ENCODE data around the gene PDIA5.

The PDIA5 gene

GRCh38 chr3:123039178-123039577, 27.6 kb upstream of the PDIA5 start:
- no peak for DNase-seq (ENCODE audit: low read depth, low spot score)
- no peak overlapping the region for H3K27ac ChIP-seq

GRCh38 chr3:123042413-123042812, 24.4 kb upstream of the PDIA5 start:
- no peak overlapping the region for H3K27ac ChIP-seq
- DNase-seq (ENCODE audit: low read depth, low spot score) = no peak

GRCh38 chr3:123044981-123045763, 21.7 kb upstream of the PDIA5 start:
- no peak overlapping the region for H3K27ac ChIP-seq
- no peak for DNase-seq (ENCODE audit: low read depth, low spot score)

- H3K27ac ChIP-seq = no peak overlapping the region
- DNase-seq (ENCODE audit: low read depth, low spot score) = no peak
Observed at GRCh38 chr3:123046262-123047061, 20.4 kb upstream of the PDIA5 start.

GRCh38 chr3:123047062-123047319, 19.8 kb upstream of the PDIA5 start:
- no peak overlapping the region for H3K27ac ChIP-seq
- no peak for DNase-seq (ENCODE audit: low read depth, low spot score)

- DNase-seq (ENCODE audit: low read depth, low spot score) = no peak
- H3K27ac ChIP-seq = no peak overlapping the region
Observed at GRCh38 chr3:123048480-123049237, 18.2 kb upstream of the PDIA5 start.

GRCh38 chr3:123050666-123051065, 16.2 kb upstream of the PDIA5 start:
- DNase-seq (ENCODE audit: low read depth, low spot score) = no peak
- H3K27ac ChIP-seq = no peak overlapping the region

GRCh38 chr3:123053107-123053506, 13.7 kb upstream of the PDIA5 start:
- H3K27ac ChIP-seq = no peak overlapping the region
- no peak for DNase-seq (ENCODE audit: low read depth, low spot score)

- no peak overlapping the region for H3K27ac ChIP-seq
- DNase-seq (ENCODE audit: low read depth, low spot score) = no peak
Observed at GRCh38 chr3:123054109-123054778, 12.6 kb upstream of the PDIA5 start.

- no peak for DNase-seq (ENCODE audit: low read depth, low spot score)
- H3K27ac ChIP-seq = no peak overlapping the region
Observed at GRCh38 chr3:123054931-123055330, 11.9 kb upstream of the PDIA5 start.

- DNase-seq (ENCODE audit: low read depth, low spot score) = no peak
- no peak overlapping the region for H3K27ac ChIP-seq
Observed at GRCh38 chr3:123055352-123055751, 11.5 kb upstream of the PDIA5 start.

GRCh38 chr3:123058505-123058904, 8.3 kb upstream of the PDIA5 start:
- no peak overlapping the region for H3K27ac ChIP-seq
- DNase-seq (ENCODE audit: low read depth, low spot score) = no peak

GRCh38 chr3:123060054-123060453, 6.8 kb upstream of the PDIA5 start:
- DNase-seq (ENCODE audit: low read depth, low spot score) = no peak
- H3K27ac ChIP-seq = no peak overlapping the region

GRCh38 chr3:123061856-123062255, 5.0 kb upstream of the PDIA5 start:
- no peak for DNase-seq (ENCODE audit: low read depth, low spot score)
- H3K27ac ChIP-seq = no peak overlapping the region

- no peak for DNase-seq (ENCODE audit: low read depth, low spot score)
- no peak overlapping the region for H3K27ac ChIP-seq
Observed at GRCh38 chr3:123063034-123063433, 3.8 kb upstream of the PDIA5 start.

- no peak for DNase-seq (ENCODE audit: low read depth, low spot score)
- no peak overlapping the region for H3K27ac ChIP-seq
Observed at GRCh38 chr3:123064506-123064905, 2.3 kb upstream of the PDIA5 start.

- no peak for DNase-seq (ENCODE audit: low read depth, low spot score)
- H3K27ac ChIP-seq = no peak overlapping the region
Observed at GRCh38 chr3:123064914-123065313, 1.9 kb upstream of the PDIA5 start.

- no peak for DNase-seq (ENCODE audit: low read depth, low spot score)
- no peak overlapping the region for H3K27ac ChIP-seq
Observed at GRCh38 chr3:123066599-123066895, 278 bp upstream of the PDIA5 start.

GRCh38 chr3:123067689-123068600, 1.1 kb downstream of the PDIA5 start:
- peak overlapping the region; percentile 43 for H3K27ac ChIP-seq
- DNase-seq (ENCODE audit: low read depth, low spot score) = no peak

Measured in epithelial cell of prostate (primary cell).